ENCODE results near the gene ECSCR. TPM values are rescaled to one million over a fixed set of nuclear protein-coding genes. Genes with fewer than 3 reads are reported as not detected.

Gene ECSCR
- total RNA-seq, 1 experiment from 2014 or later, result not detected

- no peak overlapping the region for H3K4me3 Mint-ChIP-seq (ENCODE audit: unreplicated experiment)
- ChIA-PET POLR2A (interaction anchor here (1.2 kb wide), 1 partner anchor 91 kb away, joined by 5 read pairs; no protein-coding TSS in a partner anchor), CTCF (interaction anchor here (0.5 to 4.2 kb wide), 10 partner anchors 11 to 467 kb away, joined by 3 to 36 read pairs (median 4); partner anchors contain the start of genes DNAJC18 and SPATA24)
- H3K27ac Mint-ChIP-seq (ENCODE audit: unreplicated experiment), result no peak overlapping the region
- intact Hi-C loops (cut with micrococcal nuclease; ENCODE audit: unreplicated experiment), result loop anchor here (1.0 to 2.0 kb wide), 3 partner anchors 46 to 96 kb away; no protein-coding TSS in a partner anchor
- Histone ChIP-seq H3K27me3 (replicated peaks; ENCODE audit: control insufficient read depth, insufficient read depth, low read length) (no peaks in the 10 kb centered on the region), H3K4me3 (ENCODE audit: low read depth, low read length) (no peak overlapping the region), H3K9me3 (no peaks in the 10 kb centered on the region), H3K36me3 (ENCODE audit: control insufficient read depth, insufficient read depth, low read length) (no peaks in the 10 kb centered on the region), H3K4me1 (no peaks in the 10 kb centered on the region)
- BruUV-seq (replicated peaks), result no TSS peak
- no peaks in the 10 kb centered on the region for H3K9me3 Mint-ChIP-seq (ENCODE audit: unreplicated experiment)
- peaks cover 8% of the 10 kb centered on the region for H3K36me3 Mint-ChIP-seq (ENCODE audit: insufficient read depth, unreplicated experiment)
- no peaks in the 10 kb centered on the region for H3K27me3 Mint-ChIP-seq (ENCODE audit: insufficient read depth, unreplicated experiment)
- peak; percentile 47 to 72 for DNase-seq
- TF ChIP-seq CTCF (IDR thresholded peaks at IDR 0.05; ENCODE audit: insufficient read depth in 1 of 2, low read depth in 1 of 2, low read length in 1 of 2, severe bottlenecking in 1 of 2, unreplicated experiment in 1 of 2), result peak; percentile 77 to 89
- peaks cover 6% of the 10 kb centered on the region for H3K4me1 Mint-ChIP-seq (ENCODE audit: low read depth, unreplicated experiment)
Observed at GRCh38 chr5:139422307-139422893, 40.1 kb downstream of the ECSCR start.

DNA sequence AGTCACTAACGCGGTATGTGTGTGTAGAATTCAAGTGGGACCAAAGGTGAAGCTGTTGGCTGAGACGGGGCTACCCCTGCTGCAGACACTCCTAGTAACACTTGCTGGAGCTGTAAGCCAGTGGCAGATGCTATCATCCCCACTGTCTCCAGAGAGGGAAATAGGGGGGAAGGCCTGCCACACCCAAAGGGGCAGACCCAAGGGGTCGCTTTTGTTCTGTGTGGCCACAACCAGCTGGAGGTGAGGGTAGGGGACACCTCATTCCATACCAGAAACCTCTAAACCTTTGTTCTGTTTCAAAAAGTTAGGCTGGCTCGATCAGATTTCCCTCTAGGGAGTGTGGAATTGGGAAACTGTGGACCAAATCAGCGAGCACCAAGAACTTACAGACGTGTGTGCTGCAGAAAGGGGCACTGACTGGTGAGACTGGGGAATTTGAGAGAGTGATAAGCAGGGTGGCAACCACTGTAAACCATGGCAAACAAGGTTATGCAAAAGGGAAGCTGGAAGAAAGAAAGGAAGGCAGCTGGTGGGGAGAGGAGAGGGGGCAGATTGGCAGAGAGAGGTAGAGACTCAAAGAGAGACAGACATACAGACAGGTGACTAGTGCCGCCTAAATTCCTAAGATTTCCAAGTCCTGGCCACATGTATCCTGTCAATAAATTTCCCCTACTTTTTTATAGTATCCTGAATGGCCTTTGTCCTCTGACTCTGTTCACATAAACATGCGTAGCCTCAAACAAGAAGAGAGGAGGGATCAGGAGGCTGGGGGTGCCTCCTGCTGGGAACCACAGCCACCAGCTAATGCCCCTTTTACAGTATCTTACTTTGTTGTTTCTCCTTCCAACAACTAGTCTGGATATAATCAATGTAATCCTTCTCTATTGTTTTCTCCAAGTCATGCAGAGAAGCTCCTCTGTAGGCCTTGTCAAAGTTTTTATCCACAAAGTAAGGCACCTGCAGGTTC is 43.0 kb downstream of the ECSCR start:
- Histone ChIP-seq H3K4me1 (no peaks in the 10 kb centered on the region), H3K36me3 (ENCODE audit: control insufficient read depth, insufficient read depth, low read length) (no peaks in the 10 kb centered on the region), H3K9me3 (no peaks in the 10 kb centered on the region), H3K4me3 (ENCODE audit: low read depth, low read length) (no peak overlapping the region), H3K27me3 (replicated peaks; ENCODE audit: control insufficient read depth, insufficient read depth, low read length) (no peaks in the 10 kb centered on the region)
- intact Hi-C loops (cut with micrococcal nuclease; ENCODE audit: unreplicated experiment), result no loop called here
- H3K36me3 Mint-ChIP-seq (ENCODE audit: insufficient read depth, unreplicated experiment), result peaks cover 8% of the 10 kb centered on the region
- DNase-seq, result no peak
- peak overlapping the region; percentile 5 for H3K27ac Mint-ChIP-seq (ENCODE audit: unreplicated experiment)
- no peak overlapping the region for H3K4me3 Mint-ChIP-seq (ENCODE audit: unreplicated experiment)
- POLR2A ChIA-PET, result interaction anchor here (0.5 kb wide), 1 partner anchor 152 kb away, joined by 3 read pairs; no protein-coding TSS in a partner anchor
- no TSS peak for BruUV-seq (replicated peaks)
- no peak for TF ChIP-seq CTCF (IDR thresholded peaks at IDR 0.05; ENCODE audit: insufficient read depth in 1 of 2, low read depth in 1 of 2, low read length in 1 of 2, severe bottlenecking in 1 of 2, unreplicated experiment in 1 of 2)
- CTCF ChIA-PET, result interaction anchor here (0.6 to 4.2 kb wide), 6 partner anchors 9 to 218 kb away, joined by 3 to 36 read pairs (median 3); partner anchors contain the start of gene SPATA24
- no peaks in the 10 kb centered on the region for H3K27me3 Mint-ChIP-seq (ENCODE audit: insufficient read depth, unreplicated experiment)
- no peaks in the 10 kb centered on the region for H3K9me3 Mint-ChIP-seq (ENCODE audit: unreplicated experiment)
- H3K4me1 Mint-ChIP-seq (ENCODE audit: low read depth, unreplicated experiment), result peaks cover 6% of the 10 kb centered on the region

- H3K36me3 Mint-ChIP-seq (ENCODE audit: insufficient read depth, unreplicated experiment), result peaks cover 8% of the 10 kb centered on the region
- intact Hi-C loops (cut with micrococcal nuclease; ENCODE audit: unreplicated experiment), result no loop called here
- H3K4me3 Mint-ChIP-seq (ENCODE audit: unreplicated experiment), result no peak overlapping the region
- CTCF ChIA-PET, result interaction anchor here (0.6 to 4.2 kb wide), 3 partner anchors 15 to 95 kb away, joined by 3 to 36 read pairs (median 3); no protein-coding TSS in a partner anchor
- no peak for DNase-seq
- H3K9me3 Mint-ChIP-seq (ENCODE audit: unreplicated experiment), result no peaks in the 10 kb centered on the region
- H3K4me3 ChIP-seq (ENCODE audit: low read depth, low read length), result no peak overlapping the region
- BruUV-seq (replicated peaks), result no TSS peak
- H3K27me3 ChIP-seq (replicated peaks; ENCODE audit: control insufficient read depth, insufficient read depth, low read length), result no peaks in the 10 kb centered on the region
- H3K27me3 Mint-ChIP-seq (ENCODE audit: insufficient read depth, unreplicated experiment), result no peaks in the 10 kb centered on the region
- H3K4me1 Mint-ChIP-seq (ENCODE audit: low read depth, unreplicated experiment), result peaks cover 6% of the 10 kb centered on the region
- no peaks in the 10 kb centered on the region for H3K4me1 ChIP-seq
- no peak for TF ChIP-seq CTCF (IDR thresholded peaks at IDR 0.05; ENCODE audit: insufficient read depth in 1 of 2, low read depth in 1 of 2, low read length in 1 of 2, severe bottlenecking in 1 of 2, unreplicated experiment in 1 of 2)
- no peak overlapping the region for H3K27ac Mint-ChIP-seq (ENCODE audit: unreplicated experiment)
- H3K36me3 ChIP-seq (ENCODE audit: control insufficient read depth, insufficient read depth, low read length), result no peaks in the 10 kb centered on the region
- POLR2A ChIA-PET, result no interaction called here
- no peaks in the 10 kb centered on the region for H3K9me3 ChIP-seq
Observed at GRCh38 chr5:139418793-139419192, 43.8 kb downstream of the ECSCR start.
